Mesendoderm (in vitro differentiated cells): ENCODE results near the gene TLR3.

Experiments
- DNase-seq: peaks from one replicate; pipeline ENCODE4 v3.0.0; 2013
- H2AK5ac ChIP-seq: 2 replicates; pipeline ENCODE4 v1.6.1; 2013; ENCODE audit warnings: low read length, inconsistent platforms
- H2BK120ac ChIP-seq: 2 replicates; pipeline ENCODE4 v1.6.1; 2013; ENCODE audit warnings: low read depth, mild to moderate bottlenecking, low read length, moderate library complexity, mixed read lengths
- H2BK15ac ChIP-seq: replicated peaks from 2 replicates; pipeline ENCODE4 v1.6.1; 2013; ENCODE audit warnings: low read depth, mild to moderate bottlenecking, moderate library complexity
- H2BK5ac ChIP-seq: 2 replicates; pipeline ENCODE4 v1.6.1; 2013; ENCODE audit warnings: low read length, inconsistent platforms
- H3K18ac ChIP-seq: 2 replicates; pipeline ENCODE4 v1.6.1; 2013; ENCODE audit warnings: mild to moderate bottlenecking, low read length, mixed read lengths
- H3K23ac ChIP-seq: one replicate; pipeline ENCODE4 v1.6.1; 2013; ENCODE audit warnings: low read length
- H3K27ac ChIP-seq: 2 replicates; pipeline ENCODE4 v1.5.1; 2013; ENCODE audit warnings: low read depth, mild to moderate bottlenecking, inconsistent platforms, low read length, moderate library complexity
- H3K27me3 ChIP-seq: 2 replicates; pipeline ENCODE4 v1.6.1; 2013; ENCODE audit warnings: low read length, control low read depth, mild to moderate bottlenecking, inconsistent platforms; ENCODE audit not compliant: insufficient read depth, poor library complexity
- H3K36me3 ChIP-seq: 2 replicates; pipeline ENCODE4 v1.6.1; 2013; ENCODE audit warnings: low read length, inconsistent platforms; ENCODE audit not compliant: control insufficient read depth, insufficient read depth
- H3K4ac ChIP-seq: one replicate; pipeline ENCODE4 v1.6.1; 2013; ENCODE audit warnings: low read depth, mild to moderate bottlenecking, low read length, moderate library complexity
- H3K4me1 ChIP-seq: 2 replicates; pipeline ENCODE4 v1.6.1; 2013; ENCODE audit warnings: low read depth, low read length, inconsistent platforms; ENCODE audit not compliant: control insufficient read depth
- H3K4me2 ChIP-seq: 2 replicates; pipeline ENCODE4 v1.6.1; 2013; ENCODE audit warnings: low read length
- H3K4me3 ChIP-seq: 2 replicates; pipeline ENCODE4 v1.5.1; 2013; ENCODE audit warnings: mild to moderate bottlenecking, low read length
- H3K56ac ChIP-seq: one replicate; pipeline ENCODE4 v1.6.1; 2013; ENCODE audit warnings: low read length
- H3K79me1 ChIP-seq: 2 replicates; pipeline ENCODE4 v1.6.1; 2013; ENCODE audit warnings: low read length, inconsistent platforms
- H3K79me2 ChIP-seq: 2 replicates; pipeline ENCODE4 v1.6.1; 2013; ENCODE audit warnings: mild to moderate bottlenecking, low read length; ENCODE audit not compliant: control insufficient read depth, insufficient read depth
- H3K9ac ChIP-seq: 2 replicates; pipeline ENCODE4 v1.6.1; 2013; ENCODE audit warnings: low read length, inconsistent platforms
- H4K5ac ChIP-seq: one replicate; pipeline ENCODE4 v1.6.1; 2013; ENCODE audit warnings: low read length
- H4K8ac ChIP-seq: one replicate; pipeline ENCODE4 v1.6.1; 2013; ENCODE audit warnings: low read depth, mild to moderate bottlenecking, control low read depth, low read length, moderate library complexity
- WGBS: extraction: QIAGEN DNeasy Blood & Tissue Kit; methylation state at CpG from one replicate; pipeline ENCODE4 v1.1.7; 2013; ENCODE audit warnings: low lambda C conversion rate, missing lambda C conversion rate; ENCODE audit not compliant: insufficient coverage; ENCODE audit errors: extremely low coverage; 5-methylcytosine and 5-hydroxymethylcytosine counted together

Gene TLR3

GRCh38 chr4:186072516-186072915 is 3.6 kb downstream of the TLR3 start:
- Histone ChIP-seq H4K5ac (no peak overlapping the region), H3K27ac (no peak overlapping the region), H3K36me3 (no peaks in the 10 kb centered on the region), H3K23ac (no peak overlapping the region), H2AK5ac (no peak overlapping the region), H2BK5ac (no peak overlapping the region), H3K79me2 (no peaks in the 10 kb centered on the region), H3K4me2 (no peak overlapping the region), H3K56ac (no peak overlapping the region), H3K79me1 (no peaks in the 10 kb centered on the region), H4K8ac (no peak overlapping the region), H2BK15ac (no peak overlapping the region), H3K4me1 (no peaks in the 10 kb centered on the region), H2BK120ac (no peak overlapping the region), H3K4me3 (no peak overlapping the region), H3K18ac (no peak overlapping the region), H3K27me3 (no peaks in the 10 kb centered on the region), H3K4ac (no peak overlapping the region), H3K9ac (no peak overlapping the region)
- no peak for DNase-seq
- WGBS: no CpG with 5 or more reads among the region's 10 CpGs

- H3K56ac ChIP-seq: no peak overlapping the region
- H3K23ac ChIP-seq: no peak overlapping the region
- H2AK5ac ChIP-seq: no peak overlapping the region
- no peaks in the 10 kb centered on the region for H3K79me2 ChIP-seq
- no peak overlapping the region for H3K4me3 ChIP-seq
- no peaks in the 10 kb centered on the region for H3K79me1 ChIP-seq
- DNase-seq: no peak
- H3K9ac ChIP-seq: no peak overlapping the region
- H3K18ac ChIP-seq: no peak overlapping the region
- no peak overlapping the region for H3K27ac ChIP-seq
- H2BK120ac ChIP-seq: no peak overlapping the region
- no peak overlapping the region for H4K5ac ChIP-seq
- H4K8ac ChIP-seq: no peak overlapping the region
- no CpG with 5 or more reads among the region's 7 CpGs for WGBS
- no peak overlapping the region for H2BK15ac ChIP-seq
- no peak overlapping the region for H3K4ac ChIP-seq
- H3K36me3 ChIP-seq: no peaks in the 10 kb centered on the region
- H2BK5ac ChIP-seq: no peak overlapping the region
- H3K27me3 ChIP-seq: no peaks in the 10 kb centered on the region
- H3K4me1 ChIP-seq: no peaks in the 10 kb centered on the region
- H3K4me2 ChIP-seq: no peak overlapping the region
These were observed 5.2 kb downstream of the TLR3 start for GRCh38 chr4:186074189-186074588.

- Histone ChIP-seq H3K79me1 (no peaks in the 10 kb centered on the region), H4K5ac (no peak overlapping the region), H3K4me2 (no peak overlapping the region), H2BK15ac (no peak overlapping the region), H2BK120ac (no peak overlapping the region), H3K27ac (no peak overlapping the region), H2BK5ac (no peak overlapping the region), H4K8ac (no peak overlapping the region), H3K4ac (no peak overlapping the region), H3K36me3 (no peaks in the 10 kb centered on the region), H3K27me3 (no peaks in the 10 kb centered on the region), H3K56ac (no peak overlapping the region), H3K79me2 (no peaks in the 10 kb centered on the region), H2AK5ac (no peak overlapping the region), H3K9ac (no peak overlapping the region), H3K4me1 (peaks cover 7% of the 10 kb centered on the region), H3K23ac (no peak overlapping the region), H3K4me3 (no peak overlapping the region), H3K18ac (no peak overlapping the region)
- no CpG with 5 or more reads among the region's 11 CpGs for WGBS
- peak; percentile 91 for DNase-seq
These were observed 10.2 kb downstream of the TLR3 start for GRCh38 chr4:186078981-186079638.

- H3K56ac ChIP-seq: no peak overlapping the region
These were observed 10.7 kb downstream of the TLR3 start for GRCh38 chr4:186079694-186080093.

GRCh38 chr4:186081202-186081807 is 12.3 kb downstream of the TLR3 start:
- Histone ChIP-seq H3K18ac (peak overlapping the region; percentile 44), H4K5ac (no peak overlapping the region), H2BK15ac (no peak overlapping the region), H2AK5ac (no peak overlapping the region), H3K4ac (no peak overlapping the region), H3K4me2 (no peak overlapping the region), H3K27ac (no peak overlapping the region), H3K79me2 (no peaks in the 10 kb centered on the region), H3K4me3 (no peak overlapping the region), H2BK5ac (no peak overlapping the region), H2BK120ac (no peak overlapping the region), H3K27me3 (no peaks in the 10 kb centered on the region), H3K9ac (no peak overlapping the region), H3K56ac (peak overlapping the region; percentile 56), H3K23ac (no peak overlapping the region), H3K4me1 (peaks cover 7% of the 10 kb centered on the region), H3K79me1 (no peaks in the 10 kb centered on the region), H3K36me3 (no peaks in the 10 kb centered on the region), H4K8ac (no peak overlapping the region)
- no CpG with 5 or more reads among the region's 15 CpGs for WGBS
- DNase-seq: peak; percentile 82

More at GRCh38 chr4:186079694-186080093, 10.7 kb downstream of the TLR3 start:
- H2BK15ac ChIP-seq: no peak overlapping the region
- no CpG with 5 or more reads among the region's 9 CpGs for WGBS
- peaks cover 7% of the 10 kb centered on the region for H3K4me1 ChIP-seq
- peak overlapping the region; percentile 10 for H3K9ac ChIP-seq
- no peaks in the 10 kb centered on the region for H3K36me3 ChIP-seq
- no peak overlapping the region for H2AK5ac ChIP-seq
- DNase-seq: no peak
- H3K4me2 ChIP-seq: no peak overlapping the region
- no peak overlapping the region for H3K23ac ChIP-seq
- no peak overlapping the region for H3K4me3 ChIP-seq
- no peaks in the 10 kb centered on the region for H3K79me2 ChIP-seq
- H3K18ac ChIP-seq: no peak overlapping the region
- H4K5ac ChIP-seq: no peak overlapping the region
- no peak overlapping the region for H3K27ac ChIP-seq
- H4K8ac ChIP-seq: no peak overlapping the region
- no peak overlapping the region for H2BK5ac ChIP-seq
- H3K4ac ChIP-seq: no peak overlapping the region
- no peak overlapping the region for H2BK120ac ChIP-seq
- H3K79me1 ChIP-seq: no peaks in the 10 kb centered on the region
- no peaks in the 10 kb centered on the region for H3K27me3 ChIP-seq

GRCh38 chr4:186082221-186082620 is 13.3 kb downstream of the TLR3 start:
- Histone ChIP-seq H2BK15ac (no peak overlapping the region), H3K56ac (no peak overlapping the region), H3K27me3 (no peaks in the 10 kb centered on the region), H3K79me1 (no peaks in the 10 kb centered on the region), H4K8ac (no peak overlapping the region), H3K79me2 (no peaks in the 10 kb centered on the region), H3K9ac (no peak overlapping the region), H2AK5ac (no peak overlapping the region), H2BK120ac (no peak overlapping the region), H3K4me1 (peaks cover 7% of the 10 kb centered on the region), H3K4ac (no peak overlapping the region), H3K36me3 (no peaks in the 10 kb centered on the region), H3K18ac (no peak overlapping the region), H3K4me3 (no peak overlapping the region), H3K27ac (no peak overlapping the region), H3K23ac (no peak overlapping the region), H2BK5ac (no peak overlapping the region), H4K5ac (no peak overlapping the region), H3K4me2 (no peak overlapping the region)
- no peak for DNase-seq
- WGBS: no CpG with 5 or more reads among the region's 4 CpGs
